Placental pericyte (primary cell): Measurements from ENCODE around the gene TMEM270. TPM values are rescaled to one million over a fixed set of nuclear protein-coding genes. Genes with fewer than 3 reads are reported as not detected.

Experiments
- total RNA-seq: library from RNA; depleted of rRNA; stranded (reverse); fragments of >200 nt; gene quantifications from 2 replicates; pipeline ENCODE4 v1.2.3, GENCODE V29; 2012

The TMEM270 gene, protein sequence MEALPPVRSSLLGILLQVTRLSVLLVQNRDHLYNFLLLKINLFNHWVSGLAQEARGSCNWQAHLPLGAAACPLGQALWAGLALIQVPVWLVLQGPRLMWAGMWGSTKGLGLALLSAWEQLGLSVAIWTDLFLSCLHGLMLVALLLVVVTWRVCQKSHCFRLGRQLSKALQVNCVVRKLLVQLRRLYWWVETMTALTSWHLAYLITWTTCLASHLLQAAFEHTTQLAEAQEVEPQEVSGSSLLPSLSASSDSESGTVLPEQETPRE
- not detected in 2 replicates for total RNA-seq

DNA sequence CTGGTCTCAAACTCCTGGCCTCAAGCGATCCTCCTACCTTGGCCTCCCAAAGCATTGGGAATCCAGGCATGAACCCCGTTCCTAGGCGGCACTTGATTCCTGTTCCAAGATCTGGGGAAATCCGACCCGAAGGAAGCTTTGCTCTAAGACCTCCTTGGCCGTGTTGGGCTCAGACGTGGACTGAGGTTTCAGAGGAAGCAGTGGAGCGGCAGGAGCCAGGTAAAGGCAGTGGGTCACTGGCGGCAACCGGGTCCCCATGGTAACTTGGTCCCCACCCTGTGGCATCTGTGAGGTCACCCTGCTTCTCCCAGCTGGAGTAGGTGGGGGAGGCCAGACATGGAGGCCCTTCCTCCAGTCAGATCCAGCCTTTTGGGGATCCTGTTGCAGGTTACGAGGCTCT, at the start of gene TMEM270:
TSS of gene TMEM270 (plus strand) at position 301 of the 400 bp plus-strand sequence. CDS start at position 337, 36 bp downstream.

DNA sequence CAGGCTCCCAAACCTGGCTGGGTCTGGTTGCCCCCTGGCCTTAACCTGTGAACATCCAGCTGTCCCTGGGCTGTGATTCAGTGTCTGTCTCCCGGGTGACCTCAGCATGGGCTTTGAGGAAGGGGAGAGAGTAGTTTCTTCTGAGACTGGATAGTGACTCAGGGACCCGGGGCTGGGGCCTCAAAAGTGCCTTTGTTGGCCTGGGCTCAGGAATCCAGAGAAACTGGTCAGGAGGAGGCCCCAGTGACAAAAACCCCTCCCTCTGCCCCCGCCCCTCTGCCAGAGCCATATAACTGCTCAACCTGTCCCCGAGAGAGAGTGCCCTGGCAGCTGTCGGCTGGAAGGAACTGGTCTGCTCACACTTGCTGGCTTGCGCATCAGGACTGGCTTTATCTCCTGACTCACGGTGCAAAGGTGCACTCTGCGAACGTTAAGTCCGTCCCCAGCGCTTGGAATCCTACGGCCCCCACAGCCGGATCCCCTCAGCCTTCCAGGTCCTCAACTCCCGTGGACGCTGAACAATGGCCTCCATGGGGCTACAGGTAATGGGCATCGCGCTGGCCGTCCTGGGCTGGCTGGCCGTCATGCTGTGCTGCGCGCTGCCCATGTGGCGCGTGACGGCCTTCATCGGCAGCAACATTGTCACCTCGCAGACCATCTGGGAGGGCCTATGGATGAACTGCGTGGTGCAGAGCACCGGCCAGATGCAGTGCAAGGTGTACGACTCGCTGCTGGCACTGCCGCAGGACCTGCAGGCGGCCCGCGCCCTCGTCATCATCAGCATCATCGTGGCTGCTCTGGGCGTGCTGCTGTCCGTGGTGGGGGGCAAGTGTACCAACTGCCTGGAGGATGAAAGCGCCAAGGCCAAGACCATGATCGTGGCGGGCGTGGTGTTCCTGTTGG, 30.0 kb upstream of the TMEM270 start, which contains the start of gene CLDN4:
TSS of gene CLDN4 (plus strand) at position 316 of the 903 bp plus-strand sequence. CDS start at position 522, 206 bp downstream.

DNA sequence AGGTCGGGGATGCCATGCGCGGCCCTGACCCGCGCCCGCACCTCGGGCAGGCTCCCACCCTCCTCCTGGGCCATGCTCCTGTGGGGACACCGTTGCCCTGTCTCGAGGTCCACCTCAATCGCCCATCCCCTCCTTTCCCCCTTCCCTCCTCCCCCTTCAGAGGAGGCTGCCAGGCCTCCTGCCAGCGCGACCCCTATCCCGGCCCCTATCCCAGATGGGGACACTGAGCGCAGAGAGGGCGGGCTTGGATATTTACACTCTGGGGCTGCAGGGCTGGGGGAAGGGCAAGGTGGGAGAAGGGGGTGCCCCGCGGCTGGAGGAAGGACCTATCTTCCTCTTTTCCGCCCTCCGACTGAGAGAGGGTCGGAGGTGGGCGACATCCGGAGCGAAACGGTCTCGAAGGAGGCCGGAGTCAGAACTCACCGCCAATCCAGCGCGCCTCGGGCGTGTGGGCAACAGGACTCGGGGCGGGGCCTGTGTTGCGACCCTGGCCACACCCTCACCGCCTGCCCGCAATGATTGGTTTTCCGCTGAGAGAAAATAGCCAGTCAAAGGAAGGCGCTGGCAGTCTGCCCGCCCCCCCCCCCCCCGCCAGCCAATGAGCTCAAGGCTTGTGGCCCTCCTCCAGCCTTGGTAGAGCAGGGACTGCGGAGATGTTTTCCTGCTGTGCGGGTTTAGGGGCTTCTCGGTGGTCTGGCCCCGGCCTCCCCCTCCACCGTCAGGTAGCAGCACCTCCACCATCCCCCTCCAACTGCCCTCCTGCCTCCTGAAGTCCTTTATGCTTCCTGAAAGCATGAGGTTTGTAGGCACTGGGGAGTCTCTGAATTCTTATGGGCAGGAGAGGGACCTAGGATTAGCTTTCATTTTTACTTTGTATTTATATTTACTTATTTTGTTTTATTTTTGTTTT, 18.6 kb upstream of the TMEM270 start, which contains the start of gene METTL27:
TSS of gene METTL27 (minus strand) at position 450 of the 910 bp plus-strand sequence. CDS start at position 74, 376 bp downstream.

Other genes with a start within 250 kb of the TMEM270 start
- gene MLXIPL, start 236.6 kb upstream of the TMEM270 start, total RNA-seq, result not detected in 2 replicates
- gene VPS37D, start 193.3 kb upstream of the TMEM270 start, total RNA-seq, result 2.0 and 3.5 TPM in 2 replicates
- 2.6 and 3.9 TPM in 2 replicates for gene DNAJC30, start 177.7 kb upstream of the TMEM270 start, total RNA-seq
- 33.9 and 36.8 TPM in 2 replicates for gene BUD23, start 177.6 kb upstream of the TMEM270 start, total RNA-seq
- 11.8 and 30.2 TPM in 2 replicates for gene STX1A, start 141.5 kb upstream of the TMEM270 start, total RNA-seq
- 11.4 and 19.5 TPM in 2 replicates for gene ABHD11, start 122.4 kb upstream of the TMEM270 start, total RNA-seq
- gene CLDN3, start 90.9 kb upstream of the TMEM270 start, total RNA-seq, result not detected in 2 replicates
- gene CLDN4, start 30.2 kb upstream of the TMEM270 start, total RNA-seq, result 0.22 TPM in 1 of 2 replicates, not detected in the other
- 1.1 and 2.4 TPM in 2 replicates for gene METTL27, start 18.6 kb upstream of the TMEM270 start, total RNA-seq
- 0.86 TPM in 1 of 2 replicates, not detected in the other for gene ELN, start 167.0 kb downstream of the TMEM270 start, total RNA-seq
- 92.1 and 94.5 TPM in 2 replicates for gene LIMK1, start 222.6 kb downstream of the TMEM270 start, total RNA-seq